ENCODE results near the gene CCDC50.

The CCDC50 gene

DNA sequence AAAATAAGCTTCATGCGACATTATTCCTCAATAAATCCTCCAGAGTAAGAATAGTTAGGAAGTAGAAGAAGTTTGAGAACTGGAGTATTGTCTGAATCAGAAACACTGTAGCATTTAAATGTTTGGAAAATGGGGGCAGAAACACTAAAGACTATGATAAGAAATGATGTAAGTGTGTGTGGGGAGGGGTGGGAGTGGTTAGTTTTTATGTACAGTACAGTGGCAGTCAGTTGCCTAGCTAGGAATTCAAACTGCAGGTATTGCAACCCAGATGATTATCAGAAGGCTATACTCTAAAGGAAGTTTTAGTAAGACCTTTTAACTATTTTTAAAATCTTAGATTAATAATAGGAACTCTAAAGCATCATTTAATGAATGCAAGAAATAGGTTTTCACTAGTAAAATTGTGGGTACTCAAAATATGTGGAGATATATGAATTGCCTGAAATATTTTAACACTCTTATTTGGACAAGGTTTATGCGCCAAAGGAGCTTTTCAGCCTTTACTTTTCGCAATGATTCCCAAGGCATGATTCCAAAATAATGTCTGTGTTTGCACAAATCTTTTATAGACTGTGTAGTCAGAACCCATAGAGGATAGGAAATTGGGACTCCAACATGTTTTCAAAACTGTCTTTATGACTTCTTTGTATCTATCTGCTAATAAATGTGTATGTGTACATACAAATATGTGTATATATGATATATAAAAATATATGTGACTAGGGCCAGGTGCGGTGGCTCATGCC is 8.0 kb upstream of the CCDC50 start:
- no peak for DNase-seq

DNA sequence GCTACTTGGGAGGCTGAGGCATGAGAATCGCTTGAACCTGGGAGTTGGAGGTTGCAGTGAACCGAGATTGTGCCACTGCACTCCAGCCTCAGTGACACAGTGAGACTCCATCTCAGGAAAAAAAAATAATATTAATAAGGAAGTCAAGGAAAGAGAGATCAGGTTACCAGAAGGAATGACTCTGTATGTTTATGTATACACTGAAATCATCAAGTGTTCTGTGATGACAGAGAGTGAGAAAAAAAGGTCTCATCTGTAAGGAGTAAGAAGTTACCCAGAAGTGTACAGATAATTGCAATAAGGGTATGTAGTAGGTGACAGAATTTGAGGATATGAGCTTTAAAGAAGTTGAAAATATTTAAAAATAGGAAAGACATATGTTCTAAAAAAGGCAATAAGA is 4.3 kb upstream of the CCDC50 start:
- no peak for DNase-seq

GRCh38 chr3:191327526-191327925 is 1.7 kb upstream of the CCDC50 start:
- DNase-seq = no peak

GRCh38 chr3:191328383-191328961 is 722 bp upstream of the CCDC50 start:
- peak; percentile 33 for DNase-seq

DNA sequence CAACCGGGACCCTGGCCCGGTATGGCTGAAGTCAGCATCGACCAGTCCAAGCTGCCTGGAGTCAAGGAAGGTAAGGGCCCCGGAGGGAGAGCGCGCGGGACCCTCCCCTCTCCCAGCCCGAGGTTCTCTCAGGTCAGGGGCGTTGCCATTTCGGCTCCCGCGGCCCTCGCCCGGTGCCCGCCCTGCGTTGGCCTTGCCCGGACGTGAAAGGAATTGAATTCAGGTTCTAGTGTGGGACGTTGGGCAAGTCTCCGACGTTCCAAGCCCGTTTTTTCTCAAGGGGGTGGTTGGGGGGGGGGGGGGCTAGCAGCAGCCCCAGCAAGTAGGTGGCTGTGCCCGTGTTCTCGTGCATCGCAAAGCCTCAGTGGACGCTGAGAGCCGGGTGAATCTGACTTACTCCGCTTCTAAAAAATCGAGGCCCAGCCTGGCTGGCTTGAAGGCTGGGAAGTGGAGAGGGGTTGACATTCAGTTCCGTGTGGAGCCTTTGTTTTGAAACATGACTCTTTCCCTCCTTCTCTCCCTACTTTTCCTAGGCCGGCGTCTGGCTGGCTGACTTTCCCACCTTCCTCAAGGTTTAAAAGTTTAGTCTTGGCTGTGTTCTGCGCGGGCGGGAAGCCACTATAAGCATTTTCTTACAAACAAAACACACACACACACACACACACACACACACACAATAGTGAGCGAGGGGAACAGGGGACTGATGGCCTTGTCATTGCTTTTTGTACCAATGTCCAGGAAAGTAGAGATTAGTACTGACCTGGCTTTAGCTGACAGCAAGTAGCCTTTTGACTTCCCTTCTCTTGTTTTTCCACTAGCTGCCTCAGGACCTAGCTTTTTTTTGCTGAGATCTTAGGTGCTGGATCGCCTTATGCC is 698 bp downstream of the CCDC50 start, which contains the start of gene UTS2B:
Gene UTS2B (minus strand): TSS at position 873 of the 876 bp plus-strand sequence. CDS start 48,337 bp downstream, outside the sequence.
- peak; percentile 9 for DNase-seq

- DNase-seq = no peak
Observed at GRCh38 chr3:191330530-191331048, 1.4 kb downstream of the CCDC50 start.

- DNase-seq = no peak
Observed at GRCh38 chr3:191331388-191331787, 2.2 kb downstream of the CCDC50 start.

DNA sequence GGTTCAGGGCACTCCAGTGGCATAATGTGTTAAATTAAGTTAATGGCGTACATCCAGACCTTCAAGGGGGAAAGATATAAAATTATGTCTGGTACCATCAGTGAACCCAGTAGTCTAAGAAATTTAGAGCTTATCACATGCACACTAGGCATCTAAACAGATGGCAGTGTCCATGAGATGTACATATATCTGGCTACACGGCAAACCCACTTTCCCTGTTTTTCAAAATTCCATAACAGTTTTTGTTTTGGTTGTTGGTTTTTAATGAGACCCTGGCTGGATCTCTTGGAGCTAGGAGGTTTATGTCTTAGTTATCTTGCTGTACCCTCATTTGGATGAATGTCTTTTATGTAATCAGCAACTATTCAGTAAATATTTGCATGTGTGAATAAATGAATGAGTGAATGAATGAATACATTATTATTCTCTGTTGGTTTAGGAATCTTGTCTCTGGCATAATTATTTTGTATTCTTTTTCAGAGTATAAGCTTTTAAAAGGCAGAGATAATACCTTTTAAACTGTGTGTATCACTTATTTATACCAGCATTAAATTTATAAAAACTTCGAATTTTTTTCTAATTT is 4.2 kb downstream of the CCDC50 start:
- DNase-seq = no peak

DNA sequence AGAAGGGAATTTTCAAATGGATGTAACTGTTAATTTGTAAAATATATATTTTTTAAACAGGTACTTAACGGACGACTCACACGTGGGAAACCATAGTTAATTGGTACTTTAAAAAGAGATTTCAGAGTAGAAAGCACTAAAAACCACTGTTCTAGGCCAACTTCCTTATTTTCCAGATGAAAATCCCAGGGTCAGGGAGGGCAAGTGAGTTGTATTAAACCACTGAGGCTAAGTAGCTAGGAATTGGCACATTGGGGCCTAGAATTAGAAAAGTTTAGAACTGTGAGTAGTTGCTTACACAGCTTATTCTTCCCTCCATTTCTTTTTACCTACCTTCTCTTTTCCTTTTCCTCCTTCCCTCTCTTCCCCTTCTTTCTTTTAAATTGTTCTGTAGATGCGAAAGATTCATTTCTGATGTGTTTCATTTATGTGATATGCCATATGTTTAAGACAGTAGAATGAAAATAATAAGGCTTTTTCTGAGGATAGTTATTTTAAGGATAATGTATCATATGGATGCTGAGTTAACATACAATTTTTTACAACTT is 5.2 kb downstream of the CCDC50 start:
- DNase-seq = no peak

GRCh38 chr3:191336833-191337232 is 7.6 kb downstream of the CCDC50 start:
- DNase-seq = no peak

DNA sequence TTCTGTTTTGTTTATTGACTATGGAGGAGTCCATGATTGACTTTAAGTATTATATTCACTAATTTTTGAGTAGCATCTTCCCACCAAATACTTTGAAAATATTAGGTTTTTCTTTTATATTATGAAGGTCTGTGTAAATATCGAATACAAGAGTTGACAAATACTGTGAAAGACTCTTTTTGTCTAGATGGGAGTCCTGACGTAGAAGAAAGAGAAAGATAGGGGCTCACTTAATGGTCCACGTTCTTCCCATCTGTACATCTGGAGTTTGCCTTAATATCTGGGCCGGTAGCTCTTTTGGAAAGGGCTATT is 8.9 kb downstream of the CCDC50 start:
- DNase-seq = no peak

DNA sequence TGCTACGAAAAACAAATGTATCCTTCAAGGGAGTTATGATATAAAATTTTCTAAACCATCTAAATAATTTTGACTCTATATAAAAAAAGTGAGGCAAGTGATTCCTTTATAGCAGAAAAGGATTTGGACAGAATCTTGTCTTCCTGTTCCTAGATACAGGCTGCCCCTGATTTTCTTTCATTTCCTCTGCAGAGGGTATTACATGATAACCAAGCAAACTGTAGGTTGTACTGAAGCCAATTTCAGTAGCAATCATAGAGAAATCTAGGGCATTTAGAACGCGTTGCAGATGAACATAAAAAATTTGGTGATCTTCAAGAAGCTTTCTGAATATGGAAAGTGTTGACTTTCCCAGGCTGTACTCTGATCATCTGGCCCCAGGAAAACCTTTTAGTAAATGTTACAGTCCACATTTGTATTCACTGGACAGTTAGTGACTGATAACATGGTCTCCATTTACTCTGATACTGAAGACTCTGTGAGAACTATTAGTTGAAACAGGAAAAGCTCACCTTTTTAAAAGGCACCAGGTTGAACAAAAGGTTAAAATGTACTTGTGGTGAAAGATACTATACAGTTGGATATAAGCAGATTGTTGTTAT is 10.2 kb downstream of the CCDC50 start:
- DNase-seq = no peak

DNA sequence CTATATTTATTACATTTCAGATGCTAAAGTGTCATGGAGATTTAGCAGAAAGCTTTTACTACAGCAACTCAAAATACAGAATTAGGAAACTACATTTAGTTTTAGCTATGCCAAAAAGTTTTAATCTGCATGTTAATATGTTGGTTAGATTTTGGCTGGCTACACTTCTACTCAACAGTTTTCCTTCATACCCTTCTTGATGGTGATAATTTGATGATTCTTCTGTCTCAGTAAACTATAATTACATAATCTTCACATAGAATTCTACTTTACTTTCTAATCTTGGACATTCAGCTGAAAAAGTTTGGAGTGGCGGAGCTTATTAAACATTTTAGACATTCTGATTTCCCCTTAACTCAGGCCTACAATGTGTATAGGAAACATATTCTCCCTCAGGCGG is 11.2 kb downstream of the CCDC50 start:
- DNase-seq = no peak

GRCh38 chr3:191340966-191341365 is 11.8 kb downstream of the CCDC50 start:
- DNase-seq = no peak

DNA sequence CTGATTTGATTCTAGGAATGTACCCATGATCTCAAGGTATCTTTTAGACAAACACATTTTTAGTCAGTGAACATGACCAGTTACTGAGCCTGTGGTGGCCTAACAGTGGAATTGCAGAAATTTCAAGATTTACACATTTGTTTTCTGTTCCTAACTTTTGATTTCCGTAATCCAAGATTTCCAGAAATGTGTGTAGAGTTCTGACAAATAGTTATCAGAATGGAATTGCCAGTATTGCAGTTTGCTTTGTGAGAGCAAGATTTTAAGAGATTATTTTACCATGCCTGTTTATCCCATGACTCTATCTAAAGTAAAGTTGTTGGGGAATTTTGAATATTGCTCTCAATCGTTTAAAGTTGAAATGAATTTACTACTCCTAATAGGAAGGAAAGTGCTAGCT is 12.8 kb downstream of the CCDC50 start:
- no peak for DNase-seq

- DNase-seq = no peak
Observed at GRCh38 chr3:191342411-191342810, 13.2 kb downstream of the CCDC50 start.

- DNase-seq = no peak
Observed at GRCh38 chr3:191343115-191343514, 13.9 kb downstream of the CCDC50 start.

GRCh38 chr3:191343913-191344312 is 14.7 kb downstream of the CCDC50 start:
- DNase-seq = no peak

DNA sequence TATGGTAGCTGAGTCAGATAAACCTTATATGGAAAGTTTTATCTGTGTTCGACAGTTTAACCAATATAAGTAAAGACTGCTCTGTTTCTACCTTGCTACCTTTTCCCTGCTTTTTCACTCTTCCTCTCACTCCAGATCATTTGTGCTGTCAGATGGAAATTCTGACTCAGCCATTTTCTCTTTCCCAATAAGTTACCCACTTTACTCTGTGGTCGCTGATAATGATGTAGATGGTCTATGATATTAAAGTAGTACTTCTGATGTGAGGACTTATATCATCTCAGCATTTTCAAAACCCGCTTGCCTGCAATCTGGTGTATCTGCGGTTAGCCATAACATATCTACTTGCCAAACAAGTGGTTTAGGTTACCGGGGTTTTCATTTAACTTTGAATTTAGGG is 16.1 kb downstream of the CCDC50 start:
- no peak for DNase-seq

DNA sequence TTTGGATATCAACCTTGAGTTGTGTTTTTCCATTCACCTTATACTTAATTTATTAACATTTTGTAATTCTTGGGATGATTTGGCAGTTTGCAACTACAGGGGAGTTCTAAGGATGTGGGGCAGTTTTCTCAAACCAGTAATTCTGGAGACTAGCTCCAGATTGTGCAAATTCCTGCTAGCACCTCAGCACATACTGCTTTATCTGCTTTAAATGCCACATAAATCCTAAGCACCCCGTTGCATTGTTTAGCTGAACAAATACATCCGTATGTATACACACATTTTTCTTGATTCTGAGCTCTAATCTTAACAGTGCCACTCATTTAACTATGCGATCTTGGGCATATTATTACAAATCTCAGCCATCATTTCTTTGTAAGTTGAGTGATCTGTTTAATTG is 18.0 kb downstream of the CCDC50 start:
- DNase-seq = no peak

DNA sequence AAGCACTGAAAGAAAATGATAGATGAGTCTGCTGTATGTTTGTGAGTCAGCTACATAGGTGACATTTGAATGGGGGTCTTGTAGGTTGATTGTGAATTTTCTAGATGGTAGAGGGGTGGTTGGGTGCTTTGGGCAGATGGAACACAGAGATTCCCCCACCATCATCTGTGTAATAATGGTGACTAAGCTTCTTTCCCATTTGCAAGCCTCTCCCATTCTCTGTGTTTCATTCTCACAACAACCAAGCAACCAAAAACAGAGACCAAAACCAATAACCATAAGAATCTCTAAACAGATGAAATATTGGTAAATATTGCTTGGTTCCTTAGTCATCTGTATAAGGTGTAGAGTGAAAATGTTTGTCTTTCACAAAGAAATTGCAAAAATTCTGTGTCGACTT is 18.9 kb downstream of the CCDC50 start:
- DNase-seq = no peak

GRCh38 chr3:191350396-191351090 is 21.3 kb downstream of the CCDC50 start:
- DNase-seq = no peak
